K562 (cell line): ENCODE data around the gene LRIT3. TPM values are rescaled to one million over a fixed set of nuclear protein-coding genes. Genes with fewer than 3 reads are reported as not detected.

Source experiments
- ATAC-seq: fragments of 200-7000 bp; cut with Tn5 transposase; 3 replicates; pipeline ENCODE4 v1.9.1; 2020; ENCODE audit warnings: moderate library complexity
- BruUV-seq: library from RNA; stranded (reverse); fragments of 400-500 nt; replicated peaks from 2 replicates; lab custom pipeline; 2021; lab: Mats Ljungman, UMichigan
- CTCF ChIA-PET: fragments of 300-600 bp; formaldehyde crosslinking; extraction: SDS; loops from one replicate; lab custom pipeline; 2021; ENCODE audit warnings: low intra/inter-chr PET ratio; lab: Yijun Ruan, JAX
- POLR2A ChIA-PET: fragments of 300-600, 350-650 bp; sonication (Branson Sonifier 250); formaldehyde crosslinking; extraction: SDS; loops from one replicate; lab custom pipeline; 2021; ENCODE audit warnings: antibody characterized with exemption, inconsistent platforms; lab: Yijun Ruan, JAX
- DNase-seq, 4 experiments: peaks; one replicate each; pipeline versions ENCODE4 v3.0.0 to v3.0.0-alpha.2; 2011 to 2018; ENCODE audit warnings: low spot score in 3 of 4, mixed read lengths in 3 of 4; ENCODE audit errors: extremely low read depth in 1 of 4
- FAIRE-seq: peaks from 2 replicates; lab custom pipeline; 2011; peaks lifted over from hg19 to GRCh38; lab: Jason Lieb, UNC
- H2AFZ ChIP-seq: 2 replicates; pipeline ENCODE4 v1.6.0; 2011; ENCODE audit warnings: low read depth, low read length, control low read depth, inconsistent platforms
- H3K27ac ChIP-seq: fragments of 200-600 bp; 3 replicates; pipeline ENCODE4 v1.8.0; 2011; ENCODE audit warnings: low read depth, mild to moderate bottlenecking, control low read depth, inconsistent platforms, low read length, moderate library complexity, mixed read lengths; ENCODE audit errors: extremely low read depth
- H3K27me3 ChIP-seq, 2 experiments: fragments of 300-600 bp in 1 of 2; 2 replicates in 1 of 2; 3 replicates in 1 of 2; pipeline versions ENCODE4 v1.6.0 to v1.8.0; 2011; ENCODE audit warnings: inconsistent platforms in 2 of 2, low read length in 2 of 2, mild to moderate bottlenecking in 1 of 2, mixed read lengths in 1 of 2, moderate library complexity in 1 of 2; ENCODE audit not compliant: control insufficient read depth in 2 of 2, insufficient read depth in 2 of 2
- H3K36me3 ChIP-seq: fragments of 300-600 bp; 3 replicates; pipeline ENCODE4 v1.8.0; 2011; ENCODE audit warnings: mild to moderate bottlenecking, low read length, inconsistent platforms; ENCODE audit not compliant: control insufficient read depth, insufficient read depth
- H3K4me1 ChIP-seq, 2 experiments: fragments of 200-600 bp in 1 of 2; replicated peaks in 1 of 2; 2 replicates in 1 of 2; 3 replicates in 1 of 2; pipeline versions ENCODE4 v1.5.1 to v1.8.0; 2011; ENCODE audit warnings: inconsistent platforms in 2 of 2, low read length in 2 of 2, mild to moderate bottlenecking in 1 of 2, mixed read lengths in 1 of 2, moderate library complexity in 1 of 2; ENCODE audit not compliant: control insufficient read depth in 2 of 2, insufficient read depth in 2 of 2
- H3K4me2 ChIP-seq: 2 replicates; pipeline ENCODE4 v1.6.1; 2011; ENCODE audit warnings: low read length, control low read depth, inconsistent platforms, mixed read lengths; ENCODE audit not compliant: insufficient read depth
- H3K4me3 ChIP-seq: fragments of 200-600 bp; sonication (generic), shearing (Covaris generic); 2 replicates; pipeline ENCODE4 v1.5.1; 2016; ENCODE audit warnings: control low read depth, inconsistent platforms
- H3K79me2 ChIP-seq: fragments of 200-600 bp; 3 replicates; pipeline ENCODE4 v1.8.0; 2011; ENCODE audit warnings: low read length, inconsistent platforms; ENCODE audit not compliant: control insufficient read depth, insufficient read depth
- H3K9ac ChIP-seq, 2 experiments: 2 replicates each; pipeline versions ENCODE4 v1.6.0 to v1.6.1; 2011; ENCODE audit warnings: low read depth in 2 of 2, low read length in 2 of 2, control low read depth in 1 of 2, inconsistent platforms in 1 of 2, mild to moderate bottlenecking in 1 of 2, mixed read lengths in 1 of 2; ENCODE audit not compliant: insufficient read depth in 1 of 2
- H3K9me1 ChIP-seq: one replicate; pipeline ENCODE4 v1.6.0; 2011; ENCODE audit warnings: inconsistent platforms, mild to moderate bottlenecking, low read length, moderate library complexity; ENCODE audit not compliant: control insufficient read depth, insufficient read depth
- H3K9me3 ChIP-seq: replicated peaks from 2 replicates; pipeline ENCODE4 v1.5.1; 2011; ENCODE audit warnings: low read depth, low read length, inconsistent platforms; ENCODE audit not compliant: control insufficient read depth, insufficient read depth
- H4K20me1 ChIP-seq: replicated peaks from 2 replicates; pipeline ENCODE4 v1.6.1; 2011; ENCODE audit warnings: low read length, inconsistent platforms, mixed read lengths; ENCODE audit not compliant: control insufficient read depth, insufficient read depth
- BRF2 ChIP-seq: IDR thresholded peaks from 3 replicates; pipeline ENCODE4 v1.6.1; 2011; ENCODE audit warnings: borderline replicate concordance, mild to moderate bottlenecking; ENCODE audit not compliant: insufficient read length, insufficient read depth
- CREB3L1 ChIP-seq: fragments of 450-650 bp; IDR thresholded peaks from 2 replicates; pipeline ENCODE4 v1.6.1; 2014; ENCODE audit warnings: low read depth, mild to moderate bottlenecking, moderate library complexity, borderline replicate concordance
- KLF13 ChIP-seq: fragments of 450-650 bp; IDR thresholded peaks from 2 replicates; pipeline ENCODE4 v1.6.1; 2016; ENCODE audit warnings: missing genetic modification characterization, low read depth, mild to moderate bottlenecking, missing compliant biosample characterization, moderate library complexity, borderline replicate concordance
- LARP7 ChIP-seq: fragments of 450-650 bp; IDR thresholded peaks from 2 replicates; pipeline ENCODE4 v1.6.1; 2016
- STAT5B ChIP-seq: fragments of 250-450 bp; sonication (Bioruptor Pico); IDR thresholded peaks from 2 replicates; pipeline ENCODE4 v1.8.0; 2021; ENCODE audit warnings: mild to moderate bottlenecking, inconsistent platforms
- ZNF324 ChIP-seq: fragments of 250-450 bp; sonication (Bioruptor Pico); IDR thresholded peaks from 2 replicates; pipeline ENCODE4 v1.4.0; 2020; ENCODE audit warnings: mild to moderate bottlenecking
- WGBS: fragments of 100-300 bp; shearing (Covaris generic); methylation state at CpG from one replicate; pipeline ENCODE4 v1.1.6; 2016; ENCODE audit warnings: low coverage, mixed read lengths; ENCODE audit not compliant: insufficient coverage; ENCODE audit errors: missing lambda C conversion rate; 5-methylcytosine and 5-hydroxymethylcytosine counted together
- in situ Hi-C: fragments of 300-500 bp; cut with MboI; formaldehyde crosslinking; loops from 4 replicates; pipeline ENCODE4 v1.15.0; 2018; ENCODE audit warnings: inconsistent platforms, mixed read lengths
- intact Hi-C: fragments of 100-400 bp; cut with micrococcal nuclease; formaldehyde crosslinking; loops from 2 replicates; pipeline ENCODE4 v1.14.2; 2022
- polyA plus RNA-seq, 8 experiments: library from polyadenylated mRNA; depleted of rRNA in 4 of 8; stranded (reverse) in 5 of 8; unstranded in 3 of 8; fragments of >200 nt; fragmentation: Nextera tagmentation in 2 of 8; fragmentation: Illumina TruSeq in 1 of 8; extraction: Ambion mirVana in 2 of 8; extraction: Trizol in 1 of 8; gene quantifications; 2 replicates each; pipeline versions ENCODE4 v1.2.1 to v1.2.3, GENCODE V29; 2011 to 2014; ENCODE audit warnings: inconsistent platforms in 1 of 8, missing spikeins in 1 of 8
- total RNA-seq, 7 experiments: library from RNA; depleted of rRNA in 6 of 7; stranded (reverse); fragments of >200 nt in 6 of 7; fragmentation: Illumina TruSeq in 2 of 7; extraction: Trizol in 2 of 7; gene quantifications; 2 replicates each; pipeline versions ENCODE4 v1.2.1 to v1.2.3, GENCODE V29; 2011 to 2021; ENCODE audit warnings: low replicate concordance in 1 of 7
- TF ChIP-seq, protein P1 (sequence below): fragments of 450-650 bp; IDR thresholded peaks from 2 replicates; pipeline ENCODE4 v1.7.1; 2018; ENCODE audit warnings: mild to moderate bottlenecking, low read depth; ENCODE audit not compliant: partially characterized antibody

Gene LRIT3
- total and polyA plus RNA-seq, 9 of the 15 experiments (the other 6 are each of a cell fraction or from before 2014, with no cell fraction given) = 0.04 to 0.10 (median 0.04) TPM; not detected in 4

DNA sequence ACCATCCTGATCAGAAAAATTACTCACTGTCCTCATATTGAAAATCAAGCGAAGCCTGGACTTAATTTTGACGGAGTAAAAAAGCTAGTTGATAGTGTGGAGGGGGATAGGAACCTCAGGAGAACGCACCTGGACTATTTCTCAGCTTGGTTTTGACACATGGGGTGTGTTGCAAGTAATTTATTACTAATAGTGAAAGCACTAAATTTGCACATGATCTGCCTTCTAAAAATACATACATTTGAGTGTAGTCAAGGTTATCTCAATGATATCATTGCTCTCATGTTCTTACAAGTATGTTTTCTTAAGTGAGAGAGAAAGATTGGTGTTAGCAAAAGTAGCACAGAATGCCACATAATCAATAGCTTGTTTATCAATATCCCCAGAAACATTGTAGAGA lies 29.5 kb downstream of the LRIT3 start:
- ATAC-seq (no peak), FAIRE-seq (no peak), DNase-seq (no peak)
- Histone ChIP-seq H3K79me2 (no peaks in the 10 kb centered on the region), H3K4me2 (no peak overlapping the region), H3K36me3 (no peaks in the 10 kb centered on the region), H3K9me3 (no peaks in the 10 kb centered on the region), H2AFZ (no peak overlapping the region), H3K4me3 (no peak overlapping the region), H3K27me3 (peaks cover 0 to 19% of the 10 kb centered on the region in 2 experiments; a peak in 2 of 5 replicates), H4K20me1 (no peaks in the 10 kb centered on the region), H3K4me1 (peaks cover 0 to 12% of the 10 kb centered on the region in 2 experiments; a peak in 2 of 5 replicates), H3K9me1 (peaks cover 3% of the 10 kb centered on the region), H3K9ac (no peak overlapping the region), H3K27ac (no peak overlapping the region)
- CTCF ChIA-PET = no interaction called here
- POLR2A ChIA-PET = interaction anchor here (0.8 kb wide), 1 partner anchor 12 kb away, joined by 3 read pairs; no protein-coding TSS in a partner anchor
- BruUV-seq = no TSS peak
- intact Hi-C loops (no loop called here), in situ Hi-C loops (no loop called here)
- WGBS = 2% methylated on average over 3 of the region's 3 CpGs
- TF ChIP-seq CREB3L1 (no peak), ZNF324 (no peak), BRF2 (no peak), LARP7 (no peak), STAT5B (CRISPR knock-in tag) (no peak), KLF13 (no peak)
- TF ChIP-seq, protein P1, sequence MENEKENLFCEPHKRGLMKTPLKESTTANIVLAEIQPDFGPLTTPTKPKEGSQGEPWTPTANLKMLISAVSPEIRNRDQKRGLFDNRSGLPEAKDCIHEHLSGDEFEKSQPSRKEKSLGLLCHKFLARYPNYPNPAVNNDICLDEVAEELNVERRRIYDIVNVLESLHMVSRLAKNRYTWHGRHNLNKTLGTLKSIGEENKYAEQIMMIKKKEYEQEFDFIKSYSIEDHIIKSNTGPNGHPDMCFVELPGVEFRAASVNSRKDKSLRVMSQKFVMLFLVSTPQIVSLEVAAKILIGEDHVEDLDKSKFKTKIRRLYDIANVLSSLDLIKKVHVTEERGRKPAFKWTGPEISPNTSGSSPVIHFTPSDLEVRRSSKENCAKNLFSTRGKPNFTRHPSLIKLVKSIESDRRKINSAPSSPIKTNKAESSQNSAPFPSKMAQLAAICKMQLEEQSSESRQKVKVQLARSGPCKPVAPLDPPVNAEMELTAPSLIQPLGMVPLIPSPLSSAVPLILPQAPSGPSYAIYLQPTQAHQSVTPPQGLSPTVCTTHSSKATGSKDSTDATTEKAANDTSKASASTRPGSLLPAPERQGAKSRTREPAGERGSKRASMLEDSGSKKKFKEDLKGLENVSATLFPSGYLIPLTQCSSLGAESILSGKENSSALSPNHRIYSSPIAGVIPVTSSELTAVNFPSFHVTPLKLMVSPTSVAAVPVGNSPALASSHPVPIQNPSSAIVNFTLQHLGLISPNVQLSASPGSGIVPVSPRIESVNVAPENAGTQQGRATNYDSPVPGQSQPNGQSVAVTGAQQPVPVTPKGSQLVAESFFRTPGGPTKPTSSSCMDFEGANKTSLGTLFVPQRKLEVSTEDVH = no peak
